Stimulated activated CD8-positive, alpha-beta memory T cell treated with anti-CD3 and anti-CD28 coated beads, Interleukin-2, amount 100 ng/mL, for 1 hour (primary cell): Measurements from ENCODE around the gene OOSP4B.
"Not testable (repeated sequence)": the region's sequence is repeated elsewhere in the genome, so short reads cannot be mapped to it uniquely, and the experiment has no call there.

ENCODE experiments used
- DNase-seq, 2 donors: peaks; one replicate each; pipeline ENCODE4 v3.0.0-alpha.2; 2020; ENCODE audit warnings: low read depth in 2 of 2

OOSP4B gene

GRCh38 chr11:60016881-60017280, at the start of gene OOSP4B:
Gene OOSP4B (plus strand): TSS chr11:60017181.
- DNase-seq = no peak

- DNase-seq = no peak
Observed at GRCh38 chr11:59967677-59968394, 49.1 kb upstream of the OOSP4B start.

DNA sequence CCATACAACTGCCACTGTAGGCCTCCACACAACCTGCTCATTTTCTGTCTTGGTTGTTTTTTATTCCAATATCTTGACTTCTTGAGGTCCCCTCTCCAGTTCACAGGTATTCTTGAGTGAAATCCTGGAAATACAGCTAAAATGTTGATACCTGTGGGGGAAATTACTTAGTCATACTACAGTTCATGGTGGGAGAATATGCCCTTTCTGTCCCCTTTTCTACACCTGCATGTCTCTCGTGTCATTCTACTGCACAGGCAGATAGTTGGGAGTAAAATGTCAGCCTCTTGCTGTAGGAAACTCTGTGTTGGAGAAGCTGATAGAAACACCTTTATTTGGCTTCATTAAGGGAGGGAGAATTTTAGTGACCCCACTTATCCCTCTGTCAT, 48.6 kb upstream of the OOSP4B start:
- DNase-seq = no peak

GRCh38 chr11:59973097-59973496, 43.9 kb upstream of the OOSP4B start:
- no peak for DNase-seq

GRCh38 chr11:59981106-59981770, 35.7 kb upstream of the OOSP4B start:
- no peak for DNase-seq

GRCh38 chr11:59982037-59982436, 34.9 kb upstream of the OOSP4B start:
- DNase-seq = not testable (repeated sequence)

- no peak for DNase-seq
Observed at GRCh38 chr11:59983212-59983611, 33.8 kb upstream of the OOSP4B start.

GRCh38 chr11:59984368-59984767, 32.6 kb upstream of the OOSP4B start:
- no peak for DNase-seq

- no peak for DNase-seq
Observed at GRCh38 chr11:59990421-59990820, 26.6 kb upstream of the OOSP4B start.

- no peak for DNase-seq
Observed at GRCh38 chr11:59992425-59992824, 24.6 kb upstream of the OOSP4B start.

DNA sequence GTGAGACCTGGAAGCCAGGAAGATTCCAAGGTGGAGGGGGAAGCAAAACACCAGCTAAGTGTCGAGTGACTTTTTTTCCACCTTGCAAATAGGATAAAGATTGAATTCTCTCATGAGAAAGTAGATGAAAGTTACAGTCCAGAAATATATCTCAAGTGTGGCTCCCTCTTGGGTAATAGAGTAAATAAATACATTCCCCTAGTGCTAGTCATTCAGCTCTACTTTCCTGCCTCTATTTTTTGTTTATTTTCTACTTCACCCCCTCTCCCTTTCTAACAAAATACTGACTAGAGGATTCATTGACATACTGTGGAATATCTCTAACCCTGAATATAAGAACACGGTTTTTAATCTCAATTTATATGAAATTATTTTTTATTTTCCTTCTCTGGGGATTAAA, 19.2 kb upstream of the OOSP4B start:
- DNase-seq = no peak

- no peak for DNase-seq
Observed at GRCh38 chr11:59999691-60000090, 17.3 kb upstream of the OOSP4B start.

DNA sequence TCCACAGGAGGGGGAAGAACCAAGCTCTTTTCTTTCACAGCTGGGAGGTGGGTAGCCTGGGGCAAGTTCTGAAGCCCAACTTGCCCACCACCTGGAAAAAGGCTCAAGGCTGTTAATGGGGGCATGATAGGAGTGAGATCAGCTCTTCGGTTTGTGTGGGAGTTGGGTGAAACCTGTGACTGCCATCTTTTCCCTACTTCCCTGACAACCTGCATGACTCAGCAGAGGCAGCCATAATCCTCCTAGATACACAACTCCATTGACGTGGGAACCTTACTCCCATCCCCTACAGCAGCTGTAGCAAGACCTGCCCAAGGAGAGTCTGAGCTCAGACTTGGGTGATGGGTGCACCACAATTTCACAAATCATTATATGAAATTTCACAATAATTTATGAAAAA, 13.3 kb upstream of the OOSP4B start:
- no peak for DNase-seq

DNA sequence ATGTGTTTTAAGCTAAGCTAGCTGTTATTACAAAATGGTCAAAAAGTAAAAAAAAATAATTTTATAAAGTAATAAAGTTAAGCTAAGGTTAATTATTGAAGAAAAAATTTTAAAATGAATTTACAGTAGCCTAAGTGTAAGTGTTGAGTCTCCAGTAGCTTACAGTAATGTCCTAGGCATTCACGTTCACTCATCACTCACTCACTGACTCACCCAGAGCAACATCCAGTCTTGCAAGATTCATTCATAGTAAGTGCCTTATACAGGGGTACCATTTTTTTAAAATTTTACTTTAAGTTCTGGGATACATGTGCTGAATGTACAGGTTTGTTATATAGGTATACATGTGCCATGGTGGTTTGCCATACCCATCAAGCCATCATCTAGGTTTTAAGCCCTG, 11.6 kb upstream of the OOSP4B start:
- no peak for DNase-seq

DNA sequence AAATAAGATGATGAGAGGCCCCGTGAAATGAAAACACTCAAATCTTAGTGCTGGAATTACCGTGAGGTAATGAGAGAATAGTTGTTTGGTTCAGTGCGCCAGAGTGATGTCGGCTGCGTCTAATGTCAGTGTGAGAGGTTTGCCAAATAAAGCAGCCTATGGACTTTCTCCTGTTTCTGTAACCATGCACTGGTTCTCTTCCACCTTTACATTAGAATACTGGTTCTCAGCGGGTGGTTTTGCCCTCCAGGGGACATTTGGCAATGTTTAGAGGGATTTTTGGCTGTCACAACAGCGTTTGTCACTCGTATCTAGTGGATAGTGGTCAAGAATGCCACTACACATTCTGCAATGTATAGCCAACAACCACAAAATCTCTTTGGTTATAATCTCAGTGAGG, 1.1 kb downstream of the OOSP4B start:
- DNase-seq = no peak

GRCh38 chr11:60020376-60020775, 3.4 kb downstream of the OOSP4B start:
- not testable (repeated sequence) for DNase-seq

- DNase-seq = no peak
Observed at GRCh38 chr11:60029015-60029632, 12.1 kb downstream of the OOSP4B start.

GRCh38 chr11:60040109-60040508, 23.1 kb downstream of the OOSP4B start, which contains the start of gene OOSP2:
Gene OOSP2 (plus strand): TSS chr11:60040409. CDS start chr11:60040460, 51 bp downstream.
- no peak for DNase-seq

GRCh38 chr11:60050422-60050821, 33.4 kb downstream of the OOSP4B start:
- not testable (repeated sequence) for DNase-seq

- DNase-seq = not testable (repeated sequence)
Observed at GRCh38 chr11:60050839-60051238, 33.9 kb downstream of the OOSP4B start.

- no peak for DNase-seq
Observed at GRCh38 chr11:60056349-60056969, 39.5 kb downstream of the OOSP4B start, which contains the start of gene MS4A3. Gene MS4A3 (plus strand): TSS chr11:60056665. CDS start chr11:60061161, 4,496 bp downstream.

GRCh38 chr11:60059052-60059451, 42.1 kb downstream of the OOSP4B start:
- DNase-seq = no peak
